ENCODE measurements around the gene FECH.

FECH gene

GRCh38 chr18:57498682-57499256 is 87.7 kb downstream of the FECH start:
- intact Hi-C loops (cut with DNase I; ENCODE audit: low total_unique reads): no loop called here
- no peak overlapping the region for H3K27ac ChIP-seq
- H3K36me3 ChIP-seq: no peaks in the 10 kb centered on the region
- H3K4me1 ChIP-seq: peaks cover 0 to 23% (median 6%) of the 10 kb centered on the region in 4 donors
- H3K27me3 ChIP-seq: no peaks in the 10 kb centered on the region
- DNase-seq: no peak
- H3K9me3 ChIP-seq: no peaks in the 10 kb centered on the region
- no peak overlapping the region for H3K4me3 ChIP-seq
- TF ChIP-seq CTCF (IDR thresholded peaks at IDR 0.05): no peak
